ENCODE measurements around the gene CMIP.

Gene CMIP

GRCh38 chr16:81710044-81710443 lies 265.4 kb downstream of the CMIP start:
- no peak for DNase-seq

GRCh38 chr16:81710596-81710995 lies 266.0 kb downstream of the CMIP start:
- no peak for DNase-seq

GRCh38 chr16:81711657-81712319 lies 267.2 kb downstream of the CMIP start:
- peak; percentile 65 for DNase-seq

GRCh38 chr16:81712681-81713080 lies 268.1 kb downstream of the CMIP start:
- no peak for DNase-seq

- no peak for DNase-seq
Measured at GRCh38 chr16:81713295-81713772, 268.7 kb downstream of the CMIP start.

GRCh38 chr16:81713796-81714195 lies 269.2 kb downstream of the CMIP start:
- DNase-seq = no peak

- no peak for DNase-seq
Measured at GRCh38 chr16:81714583-81714982, 270.0 kb downstream of the CMIP start.

- no peak for DNase-seq
Measured at GRCh38 chr16:81715358-81716196, 271.0 kb downstream of the CMIP start.

- no peak for DNase-seq
Measured at GRCh38 chr16:81716478-81717225, 272.0 kb downstream of the CMIP start.

GRCh38 chr16:81717662-81718189 lies 273.1 kb downstream of the CMIP start:
- DNase-seq = no peak

- DNase-seq = no peak
Measured at GRCh38 chr16:81718637-81719036, 274.0 kb downstream of the CMIP start.

- DNase-seq = no peak
Measured at GRCh38 chr16:81719993-81720392, 275.4 kb downstream of the CMIP start.

GRCh38 chr16:81720973-81721906 lies 276.6 kb downstream of the CMIP start:
- DNase-seq = no peak

GRCh38 chr16:81723098-81723723 lies 278.6 kb downstream of the CMIP start:
- no peak for DNase-seq

- DNase-seq = no peak
Measured at GRCh38 chr16:81728435-81728834, 283.8 kb downstream of the CMIP start.

- DNase-seq = no peak
Measured at GRCh38 chr16:81729451-81729850, 284.8 kb downstream of the CMIP start.

GRCh38 chr16:81730090-81731051 lies 285.8 kb downstream of the CMIP start:
- DNase-seq = peak; percentile 94

GRCh38 chr16:81731649-81732048 lies 287.0 kb downstream of the CMIP start:
- DNase-seq = no peak

GRCh38 chr16:81732699-81733098 lies 288.1 kb downstream of the CMIP start:
- DNase-seq = no peak

GRCh38 chr16:81733295-81733694 lies 288.7 kb downstream of the CMIP start:
- no peak for DNase-seq

Data from femur (tissue), 1 donor.